Thyroid gland (tissue), 4 donors: ENCODE data around the gene NUDT21. TPM values are rescaled to one million over a fixed set of nuclear protein-coding genes. Genes with fewer than 3 reads are reported as not detected.

ENCODE experiments used
- DNase-seq, 2 donors: peaks; one replicate each; pipeline ENCODE4 v3.0.0-alpha.2; 2019
- H3K27ac ChIP-seq, 3 donors: fragments of 200-600 bp; sonication (generic); 1 replicate in 2 of 3; 2 replicates in 1 of 3; pipeline ENCODE4 v1.5.1; 2016 to 2019; ENCODE audit warnings: mild to moderate bottlenecking in 1 of 3, moderate library complexity in 1 of 3
- H3K27me3 ChIP-seq: fragments of 200-600 bp; sonication (generic); one replicate; pipeline ENCODE4 v1.5.1; 2019
- H3K36me3 ChIP-seq, 2 donors: fragments of 200-600 bp; sonication (generic); one replicate each; pipeline ENCODE4 v1.5.1; 2016 to 2019
- H3K4me1 ChIP-seq, 2 donors: fragments of 200-600 bp; sonication (generic); one replicate each; pipeline ENCODE4 v1.5.1; 2017 to 2019
- H3K4me3 ChIP-seq, 3 donors: fragments of 200-600 bp; sonication (generic); replicated peaks in 1 of 3; 1 replicate in 2 of 3; 2 replicates in 1 of 3; pipeline ENCODE4 v1.5.1; 2016; ENCODE audit warnings: mild to moderate bottlenecking in 1 of 3
- H3K9me3 ChIP-seq: fragments of 200-600 bp; sonication (generic); one replicate; pipeline ENCODE4 v1.5.1; 2017
- POLR2A ChIP-seq, 2 donors: fragments of 450-650 bp; IDR thresholded peaks; one replicate each; pipeline ENCODE4 v1.6.1; 2017; ENCODE audit warnings: antibody characterized with exemption in 2 of 2, mild to moderate bottlenecking in 2 of 2, moderate library complexity in 1 of 2
- WGBS, 2 donors: methylation state at CpG; one replicate each; pipeline ENCODE4 v1.1.5; 2017; 5-methylcytosine and 5-hydroxymethylcytosine counted together
- intact Hi-C: fragments of 100-400 bp; cut with DNase I; formaldehyde crosslinking; loops from one replicate; pipeline ENCODE4 v1.15.1; 2023
- total RNA-seq, 4 donors: library from RNA; depleted of rRNA; stranded (reverse); fragments of >200 nt; gene quantifications; one replicate each; pipeline ENCODE4 v1.2.3, GENCODE V29; 2016
- TF ChIP-seq, protein P1 (sequence below), 6 experiments: fragments of 200-600 bp in 3 of 6; fragments of 450-650 bp in 3 of 6; sonication (generic) in 3 of 6; IDR thresholded peaks; one replicate each; pipeline ENCODE4 v1.5.1; 2016 to 2019; ENCODE audit warnings: antibody characterized with exemption in 6 of 6, mild to moderate bottlenecking in 2 of 6, inconsistent platforms in 1 of 6, moderate library complexity in 1 of 6

NUDT21 gene
- total RNA-seq, 4 donors from 2014 or later: 55.0 to 120 (median 68.2) TPM

GRCh38 chr16:56426585-56426984 is 24.5 kb downstream of the NUDT21 start:
- TF ChIP-seq, protein P1, sequence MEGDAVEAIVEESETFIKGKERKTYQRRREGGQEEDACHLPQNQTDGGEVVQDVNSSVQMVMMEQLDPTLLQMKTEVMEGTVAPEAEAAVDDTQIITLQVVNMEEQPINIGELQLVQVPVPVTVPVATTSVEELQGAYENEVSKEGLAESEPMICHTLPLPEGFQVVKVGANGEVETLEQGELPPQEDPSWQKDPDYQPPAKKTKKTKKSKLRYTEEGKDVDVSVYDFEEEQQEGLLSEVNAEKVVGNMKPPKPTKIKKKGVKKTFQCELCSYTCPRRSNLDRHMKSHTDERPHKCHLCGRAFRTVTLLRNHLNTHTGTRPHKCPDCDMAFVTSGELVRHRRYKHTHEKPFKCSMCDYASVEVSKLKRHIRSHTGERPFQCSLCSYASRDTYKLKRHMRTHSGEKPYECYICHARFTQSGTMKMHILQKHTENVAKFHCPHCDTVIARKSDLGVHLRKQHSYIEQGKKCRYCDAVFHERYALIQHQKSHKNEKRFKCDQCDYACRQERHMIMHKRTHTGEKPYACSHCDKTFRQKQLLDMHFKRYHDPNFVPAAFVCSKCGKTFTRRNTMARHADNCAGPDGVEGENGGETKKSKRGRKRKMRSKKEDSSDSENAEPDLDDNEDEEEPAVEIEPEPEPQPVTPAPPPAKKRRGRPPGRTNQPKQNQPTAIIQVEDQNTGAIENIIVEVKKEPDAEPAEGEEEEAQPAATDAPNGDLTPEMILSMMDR (IDR thresholded peaks at IDR 0.05): no peak
- no peak for TF ChIP-seq POLR2A (IDR thresholded peaks at IDR 0.05)
- H3K4me3 ChIP-seq: no peak overlapping the region
- no peak overlapping the region for H3K27ac ChIP-seq
- no peaks in the 10 kb centered on the region for H3K36me3 ChIP-seq
- no peaks in the 10 kb centered on the region for H3K27me3 ChIP-seq
- no peak for DNase-seq
- intact Hi-C loops: no loop called here
- 93 to 99% methylated on average over 4 of the region's 4 CpGs for WGBS, 2 donors
- no peaks in the 10 kb centered on the region for H3K9me3 ChIP-seq
- H3K4me1 ChIP-seq: peaks cover 32 to 46% of the 10 kb centered on the region in 2 donors

DNA sequence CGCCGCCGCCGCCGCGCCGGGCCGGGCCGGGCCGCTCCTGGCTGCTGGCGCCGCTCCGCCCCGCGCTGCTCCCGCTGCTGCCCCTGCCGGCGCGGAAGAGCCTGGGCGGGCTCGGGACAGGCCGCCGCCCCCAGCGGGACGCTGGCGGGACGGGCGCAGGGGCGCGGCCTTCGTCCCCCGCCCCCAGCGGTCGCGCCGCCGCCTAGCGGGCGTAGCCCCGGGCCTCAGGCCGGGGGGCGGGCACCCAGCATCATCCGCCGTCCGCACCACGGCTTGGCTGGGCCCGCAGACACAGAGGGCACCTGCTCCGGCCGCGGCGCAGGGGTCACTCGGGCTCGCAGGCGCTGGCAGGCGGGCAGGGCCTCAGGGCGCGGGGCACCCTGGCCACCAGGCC is 25.7 kb downstream of the NUDT21 start, which contains the start of gene AMFR:
TSS of gene AMFR (minus strand) at position 107 of the 394 bp plus-strand sequence. CDS start 218 bp downstream, outside the sequence.
- Histone ChIP-seq H3K9me3 (no peaks in the 10 kb centered on the region), H3K4me3 (peak within 1 kb of the TSS; percentile 56 to 95 (median 83)), H3K4me1 (peaks cover 33 to 48% of the 10 kb centered on the region in 2 donors), H3K27me3 (no peaks in the 10 kb centered on the region), H3K36me3 (no peaks in the 10 kb centered on the region), H3K27ac (peak within 1 kb of the TSS; percentile 55 to 80 (median 72))
- intact Hi-C loops: no loop called here
- TF ChIP-seq, protein P1 (IDR thresholded peaks at IDR 0.05): peak in 3 of 6 experiments; percentile 59 to 81 (median 81)
- TF ChIP-seq POLR2A (IDR thresholded peaks at IDR 0.05): peak in 1 of 2 donors; percentile 77
- no CpG with 5 or more reads among the region's 57 CpGs for WGBS, 2 donors
- peak; percentile 66 for DNase-seq

DNA sequence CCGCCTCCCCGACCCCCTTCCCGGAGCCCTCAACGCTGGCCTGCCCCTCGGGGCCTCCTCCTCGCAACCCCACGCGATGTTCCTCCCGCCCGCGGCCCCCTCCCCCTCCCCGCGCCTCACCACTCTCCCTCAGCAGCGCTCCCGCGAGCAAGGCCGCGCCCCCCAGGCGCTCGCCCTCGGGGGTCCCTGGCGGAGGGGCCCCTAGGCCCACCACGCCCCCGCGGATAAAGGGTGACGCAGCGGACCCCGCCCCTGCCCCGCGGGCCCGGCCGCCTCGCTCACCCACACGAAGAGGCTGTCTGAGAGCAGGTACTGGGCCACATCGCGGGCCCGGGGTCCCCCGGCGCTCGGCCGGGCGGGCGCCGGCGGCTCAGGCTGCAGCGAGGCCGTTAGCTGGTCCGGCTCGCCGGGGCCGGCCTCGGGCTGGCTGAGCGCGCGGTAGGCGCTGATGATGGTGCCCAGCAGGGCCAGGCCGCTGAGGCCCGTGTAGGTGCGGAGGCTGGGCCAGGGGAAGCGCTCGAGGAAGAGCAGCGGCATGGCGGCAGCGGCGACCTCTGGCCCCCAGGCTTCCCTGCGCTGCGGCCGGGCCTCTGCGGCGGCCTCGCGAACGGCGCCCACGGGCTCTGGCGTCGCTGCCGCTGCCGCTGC is 26.2 kb downstream of the NUDT21 start:
- Histone ChIP-seq H3K4me3 (peak overlapping the region; percentile 56 to 95 (median 83)), H3K27ac (peak overlapping the region; percentile 55 to 80 (median 72)), H3K27me3 (no peaks in the 10 kb centered on the region), H3K4me1 (peaks cover 35 to 48% of the 10 kb centered on the region in 2 donors), H3K9me3 (no peaks in the 10 kb centered on the region), H3K36me3 (no peaks in the 10 kb centered on the region)
- intact Hi-C loops: no loop called here
- TF ChIP-seq POLR2A (IDR thresholded peaks at IDR 0.05): no peak
- TF ChIP-seq, protein P1 (IDR thresholded peaks at IDR 0.05): no peak
- 0 to 2% methylated on average over 11 to 18 of the region's 79 CpGs for WGBS, 2 donors
- DNase-seq: peak; percentile 20 to 30

GRCh38 chr16:56424404-56424764 is 26.7 kb downstream of the NUDT21 start:
- WGBS, 2 donors: 2 to 5% methylated on average over 16 of the region's 16 CpGs
- H3K27me3 ChIP-seq: no peaks in the 10 kb centered on the region
- peaks cover 35 to 45% of the 10 kb centered on the region in 2 donors for H3K4me1 ChIP-seq
- no peaks in the 10 kb centered on the region for H3K9me3 ChIP-seq
- no peak for TF ChIP-seq POLR2A (IDR thresholded peaks at IDR 0.05)
- no peaks in the 10 kb centered on the region for H3K36me3 ChIP-seq
- peak overlapping the region; percentile 56 to 95 (median 83) for H3K4me3 ChIP-seq
- peak overlapping the region in 2 of 3 donors; percentile 72 to 80 for H3K27ac ChIP-seq
- DNase-seq: peak in 1 of 2 donors; percentile 8
- intact Hi-C loops: no loop called here

DNA sequence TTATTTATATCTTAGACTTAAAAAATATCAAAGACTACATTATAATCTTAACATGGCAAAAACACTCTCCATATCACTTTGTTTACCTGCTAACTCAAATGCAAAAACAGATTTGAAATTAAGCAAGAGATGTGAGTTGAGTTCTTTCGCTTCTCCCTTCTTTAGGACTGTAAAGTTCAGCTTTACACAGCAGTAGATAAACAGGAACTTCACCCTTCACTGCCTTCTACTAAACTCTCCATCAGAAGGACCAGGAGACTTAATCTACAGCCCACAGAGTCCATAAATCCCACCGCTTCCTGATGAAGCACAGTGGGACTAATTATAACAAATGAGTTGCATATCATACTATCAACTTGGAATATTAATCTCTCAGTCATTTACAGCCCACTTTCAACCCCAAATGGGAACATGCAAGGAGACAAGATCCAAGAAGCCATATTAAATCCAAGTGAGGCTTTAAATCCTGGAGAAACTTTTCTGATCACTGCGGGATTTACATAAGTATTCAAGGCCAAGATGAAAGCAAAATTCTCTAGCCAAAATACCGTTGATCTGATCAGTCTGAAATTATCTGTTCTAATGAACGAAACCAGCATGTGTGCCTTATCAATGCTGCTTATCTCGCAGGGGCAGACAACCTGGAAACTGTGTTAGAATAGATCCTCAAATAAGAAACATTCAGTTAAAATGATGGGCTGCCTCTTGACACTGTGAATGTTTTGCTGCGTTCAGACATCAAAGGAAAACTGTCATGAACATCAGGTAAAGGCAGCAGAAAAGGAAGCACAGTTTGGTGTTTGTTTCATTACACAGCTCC is 27.3 kb downstream of the NUDT21 start:
- no peaks in the 10 kb centered on the region for H3K36me3 ChIP-seq
- H3K27me3 ChIP-seq: no peaks in the 10 kb centered on the region
- no peaks in the 10 kb centered on the region for H3K9me3 ChIP-seq
- intact Hi-C loops: no loop called here
- no peak for TF ChIP-seq POLR2A (IDR thresholded peaks at IDR 0.05)
- TF ChIP-seq, protein P1 (IDR thresholded peaks at IDR 0.05): no peak
- H3K4me1 ChIP-seq: peaks cover 32 to 43% of the 10 kb centered on the region in 2 donors
- DNase-seq: no peak
- WGBS, 2 donors: 51 to 55% methylated on average over 7 of the region's 7 CpGs
- peak overlapping the region in 2 of 3 donors; percentile 56 to 95 for H3K4me3 ChIP-seq
- H3K27ac ChIP-seq: peak overlapping the region in 1 of 3 donors; percentile 72
